GM21447 (cell line): ENCODE results near the gene MTF1.

Experiments
- ATAC-seq: cut with Tn5 transposase; IDR thresholded peaks from one replicate; pipeline ENCODE4 v1.9.1; 2021; ENCODE audit not compliant: unreplicated experiment

MTF1 gene

GRCh38 chr1:37868466-37868865 lies 9.1 kb upstream of the MTF1 start:
- ATAC-seq: no peak

- no peak for ATAC-seq
Measured at GRCh38 chr1:37867784-37868183, 8.4 kb upstream of the MTF1 start.

- no peak for ATAC-seq
Measured at GRCh38 chr1:37866491-37866890, 7.1 kb upstream of the MTF1 start.

GRCh38 chr1:37865348-37866120 lies 6.1 kb upstream of the MTF1 start:
- no peak for ATAC-seq

GRCh38 chr1:37862330-37862729 lies 2.9 kb upstream of the MTF1 start:
- no peak for ATAC-seq

GRCh38 chr1:37861151-37861550 lies 1.8 kb upstream of the MTF1 start:
- no peak for ATAC-seq

GRCh38 chr1:37860346-37860666 lies 914 bp upstream of the MTF1 start:
- no peak for ATAC-seq

- ATAC-seq: peak; percentile 20
Measured at GRCh38 chr1:37858931-37859506, 373 bp downstream of the MTF1 start.

GRCh38 chr1:37854406-37854805 lies 5.0 kb downstream of the MTF1 start:
- ATAC-seq: no peak

GRCh38 chr1:37853157-37853556 lies 6.2 kb downstream of the MTF1 start:
- no peak for ATAC-seq

- ATAC-seq: no peak
Measured at GRCh38 chr1:37851782-37852210, 7.6 kb downstream of the MTF1 start.

GRCh38 chr1:37851262-37851661 lies 8.1 kb downstream of the MTF1 start:
- no peak for ATAC-seq

- no peak for ATAC-seq
Measured at GRCh38 chr1:37850352-37850955, 8.9 kb downstream of the MTF1 start.

- no peak for ATAC-seq
Measured at GRCh38 chr1:37849480-37849879, 9.9 kb downstream of the MTF1 start.

GRCh38 chr1:37846647-37847339 lies 12.6 kb downstream of the MTF1 start:
- no peak for ATAC-seq

GRCh38 chr1:37845786-37846185 lies 13.6 kb downstream of the MTF1 start:
- ATAC-seq: no peak

- ATAC-seq: no peak
Measured at GRCh38 chr1:37845049-37845646, 14.2 kb downstream of the MTF1 start.

- no peak for ATAC-seq
Measured at GRCh38 chr1:37844536-37844935, 14.9 kb downstream of the MTF1 start.

- ATAC-seq: no peak
Measured at GRCh38 chr1:37841652-37842051, 17.7 kb downstream of the MTF1 start.

GRCh38 chr1:37840711-37841110 lies 18.7 kb downstream of the MTF1 start:
- ATAC-seq: no peak

- no peak for ATAC-seq
Measured at GRCh38 chr1:37839676-37840075, 19.7 kb downstream of the MTF1 start.

- ATAC-seq: no peak
Measured at GRCh38 chr1:37836788-37837187, 22.6 kb downstream of the MTF1 start.
